SK-N-SH (cell line): ENCODE measurements around the gene ARIH2.

Experiments used
- EP300 ChIP-seq, 2 experiments: IDR thresholded peaks; 2 replicates each; pipeline versions ENCODE4 v1.4.0 to v1.6.1; 2012; ENCODE audit warnings: borderline replicate concordance in 1 of 2, low read depth in 1 of 2, low read length in 1 of 2
- POLR2AphosphoS5 ChIP-seq: IDR thresholded peaks from 2 replicates; pipeline ENCODE4 v1.6.1; 2012; ENCODE audit warnings: low read depth, low read length
- RCOR1 ChIP-seq: fragments of 150-350 bp; IDR thresholded peaks from 2 replicates; pipeline ENCODE4 v1.6.1; 2017; ENCODE audit warnings: antibody characterized with exemption, low read length
- TAF1 ChIP-seq: IDR thresholded peaks from 2 replicates; pipeline ENCODE4 v1.6.1; 2012; ENCODE audit warnings: low read depth, mild to moderate bottlenecking, low read length, moderate library complexity, borderline replicate concordance
- TCF12 ChIP-seq: IDR thresholded peaks from 2 replicates; pipeline ENCODE4 v1.4.0; 2012
- YY1 ChIP-seq: IDR thresholded peaks from 2 replicates; pipeline ENCODE4 v1.4.0; 2012; ENCODE audit warnings: low read depth, mild to moderate bottlenecking
- TF ChIP-seq, protein P1 (sequence below): fragments of 200-600 bp; sonication (generic); IDR thresholded peaks from 2 replicates; pipeline ENCODE4 v1.6.1; 2017; ENCODE audit warnings: antibody characterized with exemption, mild to moderate bottlenecking, moderate library complexity
- TF ChIP-seq, protein P2 (sequence below): IDR thresholded peaks from 2 replicates; pipeline ENCODE4 v1.4.0; 2012; ENCODE audit warnings: low read depth, borderline replicate concordance
- TF ChIP-seq, protein P3 (sequence below): IDR thresholded peaks from 2 replicates; pipeline ENCODE4 v1.6.1; 2012; ENCODE audit warnings: mild to moderate bottlenecking, low read depth, low read length, moderate library complexity

- TF ChIP-seq EP300 (IDR thresholded peaks at IDR 0.05; ENCODE audit: borderline replicate concordance in 1 of 2, low read depth in 1 of 2, low read length in 1 of 2), result no peak; a peak in 1 of 4 replicates
- TF ChIP-seq RCOR1, result no peak
- no peak for TF ChIP-seq TAF1
- TF ChIP-seq, protein P1, sequence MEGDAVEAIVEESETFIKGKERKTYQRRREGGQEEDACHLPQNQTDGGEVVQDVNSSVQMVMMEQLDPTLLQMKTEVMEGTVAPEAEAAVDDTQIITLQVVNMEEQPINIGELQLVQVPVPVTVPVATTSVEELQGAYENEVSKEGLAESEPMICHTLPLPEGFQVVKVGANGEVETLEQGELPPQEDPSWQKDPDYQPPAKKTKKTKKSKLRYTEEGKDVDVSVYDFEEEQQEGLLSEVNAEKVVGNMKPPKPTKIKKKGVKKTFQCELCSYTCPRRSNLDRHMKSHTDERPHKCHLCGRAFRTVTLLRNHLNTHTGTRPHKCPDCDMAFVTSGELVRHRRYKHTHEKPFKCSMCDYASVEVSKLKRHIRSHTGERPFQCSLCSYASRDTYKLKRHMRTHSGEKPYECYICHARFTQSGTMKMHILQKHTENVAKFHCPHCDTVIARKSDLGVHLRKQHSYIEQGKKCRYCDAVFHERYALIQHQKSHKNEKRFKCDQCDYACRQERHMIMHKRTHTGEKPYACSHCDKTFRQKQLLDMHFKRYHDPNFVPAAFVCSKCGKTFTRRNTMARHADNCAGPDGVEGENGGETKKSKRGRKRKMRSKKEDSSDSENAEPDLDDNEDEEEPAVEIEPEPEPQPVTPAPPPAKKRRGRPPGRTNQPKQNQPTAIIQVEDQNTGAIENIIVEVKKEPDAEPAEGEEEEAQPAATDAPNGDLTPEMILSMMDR, result no peak
- peak; percentile 83 for TF ChIP-seq POLR2AphosphoS5
- TF ChIP-seq, protein P2, sequence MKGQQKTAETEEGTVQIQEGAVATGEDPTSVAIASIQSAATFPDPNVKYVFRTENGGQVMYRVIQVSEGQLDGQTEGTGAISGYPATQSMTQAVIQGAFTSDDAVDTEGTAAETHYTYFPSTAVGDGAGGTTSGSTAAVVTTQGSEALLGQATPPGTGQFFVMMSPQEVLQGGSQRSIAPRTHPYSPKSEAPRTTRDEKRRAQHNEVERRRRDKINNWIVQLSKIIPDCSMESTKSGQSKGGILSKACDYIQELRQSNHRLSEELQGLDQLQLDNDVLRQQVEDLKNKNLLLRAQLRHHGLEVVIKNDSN, result no peak; the same call in 1 of the 2 replicates
- TF ChIP-seq TCF12, result peak; percentile 28; the same call in 1 of the 2 replicates
- TF ChIP-seq, protein P3, sequence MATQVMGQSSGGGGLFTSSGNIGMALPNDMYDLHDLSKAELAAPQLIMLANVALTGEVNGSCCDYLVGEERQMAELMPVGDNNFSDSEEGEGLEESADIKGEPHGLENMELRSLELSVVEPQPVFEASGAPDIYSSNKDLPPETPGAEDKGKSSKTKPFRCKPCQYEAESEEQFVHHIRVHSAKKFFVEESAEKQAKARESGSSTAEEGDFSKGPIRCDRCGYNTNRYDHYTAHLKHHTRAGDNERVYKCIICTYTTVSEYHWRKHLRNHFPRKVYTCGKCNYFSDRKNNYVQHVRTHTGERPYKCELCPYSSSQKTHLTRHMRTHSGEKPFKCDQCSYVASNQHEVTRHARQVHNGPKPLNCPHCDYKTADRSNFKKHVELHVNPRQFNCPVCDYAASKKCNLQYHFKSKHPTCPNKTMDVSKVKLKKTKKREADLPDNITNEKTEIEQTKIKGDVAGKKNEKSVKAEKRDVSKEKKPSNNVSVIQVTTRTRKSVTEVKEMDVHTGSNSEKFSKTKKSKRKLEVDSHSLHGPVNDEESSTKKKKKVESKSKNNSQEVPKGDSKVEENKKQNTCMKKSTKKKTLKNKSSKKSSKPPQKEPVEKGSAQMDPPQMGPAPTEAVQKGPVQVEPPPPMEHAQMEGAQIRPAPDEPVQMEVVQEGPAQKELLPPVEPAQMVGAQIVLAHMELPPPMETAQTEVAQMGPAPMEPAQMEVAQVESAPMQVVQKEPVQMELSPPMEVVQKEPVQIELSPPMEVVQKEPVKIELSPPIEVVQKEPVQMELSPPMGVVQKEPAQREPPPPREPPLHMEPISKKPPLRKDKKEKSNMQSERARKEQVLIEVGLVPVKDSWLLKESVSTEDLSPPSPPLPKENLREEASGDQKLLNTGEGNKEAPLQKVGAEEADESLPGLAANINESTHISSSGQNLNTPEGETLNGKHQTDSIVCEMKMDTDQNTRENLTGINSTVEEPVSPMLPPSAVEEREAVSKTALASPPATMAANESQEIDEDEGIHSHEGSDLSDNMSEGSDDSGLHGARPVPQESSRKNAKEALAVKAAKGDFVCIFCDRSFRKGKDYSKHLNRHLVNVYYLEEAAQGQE, result no peak
- TF ChIP-seq YY1, result peak; percentile 80
These were observed 99.5 kb downstream of the ARIH2 start, which contains the start of gene DALRD3 for GRCh38 chr3:49017971-49018706.
